GM21526 (cell line): Measurements from ENCODE around the gene PLPP3.

Source experiments
- ATAC-seq: cut with Tn5 transposase; IDR thresholded peaks from one replicate; pipeline ENCODE4 v1.9.1; 2021; ENCODE audit warnings: moderate library complexity; ENCODE audit not compliant: unreplicated experiment, low FRiP score

The PLPP3 gene

GRCh38 chr1:56446531-56447098, 132.7 kb downstream of the PLPP3 start:
- ATAC-seq = no peak

- no peak for ATAC-seq
These were observed 134.3 kb downstream of the PLPP3 start for GRCh38 chr1:56444960-56445646.
